ENCODE measurements around the gene ANOS1.
"Not testable (repeated sequence)": the region's sequence is repeated elsewhere in the genome, so short reads cannot be mapped to it uniquely, and the experiment has no call there.

ANOS1 gene, protein sequence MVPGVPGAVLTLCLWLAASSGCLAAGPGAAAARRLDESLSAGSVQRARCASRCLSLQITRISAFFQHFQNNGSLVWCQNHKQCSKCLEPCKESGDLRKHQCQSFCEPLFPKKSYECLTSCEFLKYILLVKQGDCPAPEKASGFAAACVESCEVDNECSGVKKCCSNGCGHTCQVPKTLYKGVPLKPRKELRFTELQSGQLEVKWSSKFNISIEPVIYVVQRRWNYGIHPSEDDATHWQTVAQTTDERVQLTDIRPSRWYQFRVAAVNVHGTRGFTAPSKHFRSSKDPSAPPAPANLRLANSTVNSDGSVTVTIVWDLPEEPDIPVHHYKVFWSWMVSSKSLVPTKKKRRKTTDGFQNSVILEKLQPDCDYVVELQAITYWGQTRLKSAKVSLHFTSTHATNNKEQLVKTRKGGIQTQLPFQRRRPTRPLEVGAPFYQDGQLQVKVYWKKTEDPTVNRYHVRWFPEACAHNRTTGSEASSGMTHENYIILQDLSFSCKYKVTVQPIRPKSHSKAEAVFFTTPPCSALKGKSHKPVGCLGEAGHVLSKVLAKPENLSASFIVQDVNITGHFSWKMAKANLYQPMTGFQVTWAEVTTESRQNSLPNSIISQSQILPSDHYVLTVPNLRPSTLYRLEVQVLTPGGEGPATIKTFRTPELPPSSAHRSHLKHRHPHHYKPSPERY

DNA sequence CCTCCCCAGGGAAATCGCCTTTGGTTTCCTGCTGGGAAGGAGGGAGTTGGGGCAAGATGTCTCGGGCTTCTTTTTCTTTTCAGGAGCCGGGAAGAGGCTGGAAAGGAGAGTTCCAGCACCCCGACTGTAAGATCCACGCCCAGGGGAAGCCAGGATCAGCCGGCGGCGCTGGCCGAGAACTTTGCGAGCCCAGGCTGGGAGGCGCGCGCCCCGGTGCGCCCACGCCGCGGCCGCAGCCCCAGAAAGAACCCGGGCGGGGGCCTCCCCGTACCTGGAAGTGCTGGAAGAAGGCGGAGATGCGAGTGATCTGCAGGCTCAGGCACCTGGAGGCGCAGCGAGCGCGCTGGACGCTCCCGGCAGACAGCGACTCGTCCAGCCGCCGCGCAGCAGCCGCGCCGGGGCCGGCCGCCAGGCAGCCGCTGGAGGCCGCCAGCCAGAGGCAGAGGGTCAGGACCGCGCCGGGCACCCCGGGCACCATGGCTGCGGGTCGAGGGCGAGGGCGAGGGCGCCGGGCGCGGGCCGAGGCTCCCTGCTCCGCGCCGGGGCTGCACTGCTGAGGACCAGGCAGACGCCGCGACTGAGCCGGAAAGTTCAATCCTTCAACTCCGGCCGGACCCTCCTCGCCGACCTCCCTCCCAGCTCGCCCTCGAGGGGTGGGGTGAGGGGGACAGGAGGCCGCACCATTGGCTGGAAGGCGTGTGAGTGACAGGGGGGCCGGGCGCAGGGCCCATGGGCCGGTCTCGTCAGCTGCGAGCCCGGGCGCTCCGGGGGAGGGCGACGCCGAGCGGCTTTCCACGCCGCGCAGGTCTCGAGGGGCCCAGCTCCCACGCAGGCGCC is at the start of gene ANOS1:
ANOS1 (minus strand) TSS at position 579 of the 837 bp plus-strand sequence; CDS start at position 478, 101 bp downstream.
- Histone ChIP-seq H3K9ac (ENCODE audit: low read length) (peak within 1 kb of the TSS; percentile 73), H3K4me3 (ENCODE audit: low read length) (peak within 1 kb of the TSS; percentile 95), H3K4me1 (ENCODE audit: control insufficient read depth, low read depth, low read length) (peaks cover 34% of the 10 kb centered on the region), H3K36me3 (ENCODE audit: control insufficient read depth, low read depth, low read length) (peaks cover 22% of the 10 kb centered on the region), H3K27me3 (ENCODE audit: control insufficient read depth, insufficient read depth, low read length) (peaks cover 21% of the 10 kb centered on the region), H3K27ac (ENCODE audit: low read length) (no peak within 1 kb of the TSS), H3K9me3 (ENCODE audit: control insufficient read depth, low read depth, low read length) (no peaks in the 10 kb centered on the region)

DNA sequence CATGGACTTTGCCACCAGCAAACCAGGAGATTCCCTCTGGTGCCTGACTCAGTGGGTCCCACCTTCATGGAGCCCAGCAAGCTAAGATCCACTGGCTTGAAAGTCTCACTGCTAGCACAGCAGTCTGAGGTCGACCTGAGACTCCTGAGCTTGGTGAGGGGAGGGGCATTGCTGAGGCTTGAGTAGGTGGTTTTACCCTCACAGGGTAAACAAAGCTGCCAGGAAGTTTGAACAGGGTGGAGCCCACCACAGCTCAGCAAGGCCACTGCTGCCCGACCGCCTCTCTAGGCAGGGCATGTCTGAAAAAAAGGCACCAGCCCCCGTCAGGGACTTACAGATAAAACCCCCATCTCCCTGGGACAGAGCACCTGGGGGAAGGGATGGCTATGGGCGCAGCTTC is 41.2 kb upstream of the ANOS1 start:
- no peaks in the 10 kb centered on the region for H3K36me3 ChIP-seq (ENCODE audit: control insufficient read depth, low read depth, low read length)
- no peaks in the 10 kb centered on the region for H3K9me3 ChIP-seq (ENCODE audit: control insufficient read depth, low read depth, low read length)
- no peak overlapping the region for H3K4me3 ChIP-seq (ENCODE audit: low read length)
- H3K27ac ChIP-seq (ENCODE audit: low read length) = no peak overlapping the region
- no peaks in the 10 kb centered on the region for H3K27me3 ChIP-seq (ENCODE audit: control insufficient read depth, insufficient read depth, low read length)
- no peak overlapping the region for H3K9ac ChIP-seq (ENCODE audit: low read length)
- no peaks in the 10 kb centered on the region for H3K4me1 ChIP-seq (ENCODE audit: control insufficient read depth, low read depth, low read length)

DNA sequence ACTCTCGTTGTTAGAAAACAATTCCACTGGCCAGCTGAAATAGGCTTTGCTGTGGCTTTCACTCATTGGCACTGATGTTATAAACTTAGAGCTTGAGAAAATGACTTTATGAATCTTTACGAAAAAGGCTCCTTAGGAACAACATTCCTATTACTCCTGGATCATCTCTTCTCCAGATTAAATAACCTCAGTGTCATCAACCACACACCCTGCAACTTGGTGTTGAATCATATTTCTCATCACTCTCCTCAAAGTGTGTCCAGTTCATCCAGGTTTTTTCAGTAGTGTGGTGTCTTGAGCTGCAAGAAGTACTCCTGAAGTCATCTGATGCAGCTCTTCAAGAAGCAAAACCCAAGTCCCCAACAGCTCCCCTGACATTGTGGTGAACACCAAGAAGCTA is 28.1 kb upstream of the ANOS1 start:
- Histone ChIP-seq H3K36me3 (ENCODE audit: control insufficient read depth, low read depth, low read length) (no peaks in the 10 kb centered on the region), H3K27me3 (ENCODE audit: control insufficient read depth, insufficient read depth, low read length) (no peaks in the 10 kb centered on the region), H3K4me1 (ENCODE audit: control insufficient read depth, low read depth, low read length) (no peaks in the 10 kb centered on the region), H3K4me3 (ENCODE audit: low read length) (no peak overlapping the region), H3K27ac (ENCODE audit: low read length) (no peak overlapping the region), H3K9me3 (ENCODE audit: control insufficient read depth, low read depth, low read length) (no peaks in the 10 kb centered on the region), H3K9ac (ENCODE audit: low read length) (no peak overlapping the region)

DNA sequence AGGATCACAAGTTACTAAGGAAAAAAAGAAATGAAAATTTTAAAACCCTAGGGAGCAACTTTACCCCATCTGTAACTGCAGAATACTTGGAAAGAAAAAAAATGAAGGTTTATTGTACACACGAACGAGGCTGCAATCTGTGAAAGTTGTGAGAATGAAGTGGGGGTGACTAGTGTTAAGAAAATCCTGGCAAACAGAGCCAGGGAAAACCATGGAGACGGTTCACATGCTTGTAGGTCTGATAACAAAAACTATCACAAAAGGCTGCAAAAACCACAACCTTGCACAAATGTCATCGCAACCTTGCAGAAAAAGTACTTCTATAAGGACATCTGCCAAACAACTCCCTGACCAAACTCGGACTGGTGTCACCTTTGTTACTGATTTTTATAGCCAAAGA is 26.8 kb upstream of the ANOS1 start:
- H3K27ac ChIP-seq (ENCODE audit: low read length); H3K9ac ChIP-seq (ENCODE audit: low read length); H3K4me1 ChIP-seq (ENCODE audit: control insufficient read depth, low read depth, low read length); H3K4me3 ChIP-seq (ENCODE audit: low read length); H3K9me3 ChIP-seq (ENCODE audit: control insufficient read depth, low read depth, low read length); H3K27me3 ChIP-seq (ENCODE audit: control insufficient read depth, insufficient read depth, low read length); H3K36me3 ChIP-seq (ENCODE audit: control insufficient read depth, low read depth, low read length): not testable (repeated sequence)

DNA sequence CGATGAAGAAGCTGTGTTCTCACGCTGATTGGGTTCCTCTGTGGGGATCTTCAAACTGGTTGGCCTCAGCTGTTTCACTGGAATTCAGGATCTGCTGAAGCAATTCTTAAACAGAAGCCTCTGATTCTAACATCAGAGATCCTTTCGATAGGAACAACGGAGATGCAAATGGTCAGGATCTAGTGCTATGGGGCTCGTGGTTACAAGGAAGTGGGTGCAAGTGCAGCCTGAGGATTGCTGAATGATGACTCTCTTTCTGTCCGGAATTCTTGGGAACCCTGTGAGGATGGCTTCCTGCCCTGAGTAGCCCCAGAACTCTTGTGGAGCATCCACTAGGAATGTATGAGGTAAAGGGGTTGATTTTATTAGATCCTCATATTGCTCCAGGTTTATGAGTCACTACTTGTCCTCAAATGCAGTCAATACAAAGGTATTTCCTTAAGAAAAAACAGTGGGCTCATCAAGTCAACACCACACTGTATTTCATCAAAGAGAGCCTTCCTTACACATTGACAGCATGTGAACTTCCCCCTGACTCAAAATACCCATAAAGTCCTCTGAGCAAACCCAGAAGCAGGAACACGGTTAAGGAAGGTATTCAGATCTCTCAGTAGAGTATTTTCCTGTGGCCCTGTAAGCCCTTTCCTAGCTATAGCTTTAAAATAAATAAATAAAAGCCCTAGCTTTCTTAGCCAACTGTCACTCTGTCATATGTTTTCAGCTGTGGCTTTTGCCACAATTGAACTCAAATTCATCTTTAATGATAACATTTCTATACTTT is 25.9 kb upstream of the ANOS1 start:
- not testable (repeated sequence) for H3K4me3 ChIP-seq (ENCODE audit: low read length); H3K9ac ChIP-seq (ENCODE audit: low read length)

DNA sequence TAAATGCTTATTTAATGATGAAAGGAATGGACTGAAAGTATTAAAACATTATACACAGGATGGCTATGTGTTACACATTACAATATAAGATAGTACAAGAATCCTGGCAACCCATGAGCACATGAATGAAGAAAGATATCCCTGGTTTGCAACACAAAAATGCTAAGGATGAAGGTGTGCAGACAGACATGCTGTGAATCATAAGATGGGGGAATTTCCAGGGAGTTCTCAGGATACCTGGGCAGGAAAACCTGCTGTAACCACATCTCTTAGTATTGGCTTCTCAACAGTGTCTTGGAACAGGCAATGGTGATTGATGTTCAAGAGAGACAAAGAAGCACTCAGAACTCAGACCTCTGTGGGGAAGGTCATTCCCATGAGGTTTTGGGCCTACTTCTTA is 23.9 kb upstream of the ANOS1 start:
- H3K27me3 ChIP-seq (ENCODE audit: control insufficient read depth, insufficient read depth, low read length) = no peaks in the 10 kb centered on the region
- H3K4me3 ChIP-seq (ENCODE audit: low read length) = no peak overlapping the region
- no peaks in the 10 kb centered on the region for H3K4me1 ChIP-seq (ENCODE audit: control insufficient read depth, low read depth, low read length)
- no peak overlapping the region for H3K27ac ChIP-seq (ENCODE audit: low read length)
- H3K9ac ChIP-seq (ENCODE audit: low read length) = no peak overlapping the region
- no peaks in the 10 kb centered on the region for H3K36me3 ChIP-seq (ENCODE audit: control insufficient read depth, low read depth, low read length)
- H3K9me3 ChIP-seq (ENCODE audit: control insufficient read depth, low read depth, low read length) = no peaks in the 10 kb centered on the region

More for the DNA sequence above, 25.9 kb upstream of the ANOS1 start:
- not testable (repeated sequence) for H3K4me1 ChIP-seq (ENCODE audit: control insufficient read depth, low read depth, low read length); H3K36me3 ChIP-seq (ENCODE audit: control insufficient read depth, low read depth, low read length); H3K27me3 ChIP-seq (ENCODE audit: control insufficient read depth, insufficient read depth, low read length); H3K9me3 ChIP-seq (ENCODE audit: control insufficient read depth, low read depth, low read length); H3K27ac ChIP-seq (ENCODE audit: low read length)

DNA sequence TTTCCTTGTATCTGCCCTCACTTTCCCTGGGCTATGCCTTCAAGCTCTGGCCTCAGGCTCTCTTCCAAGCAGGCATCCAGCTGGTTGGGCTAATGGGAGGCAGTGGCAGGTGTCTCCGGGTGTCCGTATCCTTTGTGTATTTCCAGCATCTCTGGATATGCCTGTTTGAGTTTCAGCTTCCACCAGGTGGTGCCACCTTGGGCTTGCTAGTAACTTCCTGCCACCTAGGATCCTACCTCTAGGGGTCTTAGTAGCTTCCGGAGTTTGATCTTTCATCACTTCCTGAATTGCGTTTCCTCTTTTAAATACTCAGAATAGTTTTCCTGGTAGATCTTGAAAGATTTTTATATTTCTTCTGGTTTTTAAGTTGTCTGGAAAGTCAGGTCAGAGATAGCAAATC is 23.2 kb upstream of the ANOS1 start:
- H3K4me1 ChIP-seq (ENCODE audit: control insufficient read depth, low read depth, low read length) = no peaks in the 10 kb centered on the region
- no peaks in the 10 kb centered on the region for H3K9me3 ChIP-seq (ENCODE audit: control insufficient read depth, low read depth, low read length)

DNA sequence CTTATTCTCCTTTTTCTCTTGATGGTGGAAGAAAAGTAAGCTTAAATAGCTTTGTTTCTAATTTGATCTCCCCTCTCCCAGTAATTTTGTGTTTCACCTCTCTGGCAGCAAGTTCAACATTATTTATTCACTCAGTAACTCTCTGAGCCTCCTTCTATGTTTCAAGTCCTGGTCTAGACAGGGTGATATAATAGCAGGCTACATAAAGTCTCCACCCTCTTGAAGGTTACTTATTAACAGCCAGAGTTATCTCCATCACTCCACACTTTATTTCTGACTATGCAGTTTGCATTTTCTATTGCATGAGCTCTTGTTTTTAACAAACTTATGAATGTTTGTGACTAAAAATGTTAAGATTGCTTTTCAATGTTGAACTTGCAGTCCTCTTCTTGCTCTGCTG is 17.8 kb upstream of the ANOS1 start:
- no peak overlapping the region for H3K27ac ChIP-seq (ENCODE audit: low read length)
- H3K27me3 ChIP-seq (ENCODE audit: control insufficient read depth, insufficient read depth, low read length) = no peaks in the 10 kb centered on the region
- no peaks in the 10 kb centered on the region for H3K4me1 ChIP-seq (ENCODE audit: control insufficient read depth, low read depth, low read length)
- H3K4me3 ChIP-seq (ENCODE audit: low read length) = no peak overlapping the region
- no peak overlapping the region for H3K9ac ChIP-seq (ENCODE audit: low read length)
- no peaks in the 10 kb centered on the region for H3K9me3 ChIP-seq (ENCODE audit: control insufficient read depth, low read depth, low read length)
- no peaks in the 10 kb centered on the region for H3K36me3 ChIP-seq (ENCODE audit: control insufficient read depth, low read depth, low read length)

More for the DNA sequence above, 23.2 kb upstream of the ANOS1 start:
- no peak overlapping the region for H3K4me3 ChIP-seq (ENCODE audit: low read length)
- no peak overlapping the region for H3K27ac ChIP-seq (ENCODE audit: low read length)
- H3K9ac ChIP-seq (ENCODE audit: low read length) = no peak overlapping the region
- H3K36me3 ChIP-seq (ENCODE audit: control insufficient read depth, low read depth, low read length) = no peaks in the 10 kb centered on the region
- no peaks in the 10 kb centered on the region for H3K27me3 ChIP-seq (ENCODE audit: control insufficient read depth, insufficient read depth, low read length)

DNA sequence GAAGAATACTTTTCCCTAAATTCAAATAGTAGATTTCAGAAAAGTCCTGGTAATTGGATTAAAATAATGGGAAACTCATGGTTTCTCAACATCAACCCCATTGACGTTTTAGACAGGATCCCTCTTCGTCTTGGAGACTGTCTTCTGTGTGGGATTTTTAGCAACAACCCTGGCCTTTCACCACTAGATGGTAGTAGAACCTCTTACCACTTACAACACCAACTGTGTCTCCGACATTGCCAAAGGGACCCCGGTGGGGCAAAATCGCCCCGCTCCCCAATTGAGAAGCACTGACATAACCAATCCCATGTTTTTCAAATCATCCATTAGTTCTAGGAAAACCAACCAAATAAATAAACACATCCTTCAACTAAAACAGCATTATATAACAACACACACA is 16.9 kb upstream of the ANOS1 start:
- no peaks in the 10 kb centered on the region for H3K9me3 ChIP-seq (ENCODE audit: control insufficient read depth, low read depth, low read length)
- no peaks in the 10 kb centered on the region for H3K36me3 ChIP-seq (ENCODE audit: control insufficient read depth, low read depth, low read length)
- H3K27me3 ChIP-seq (ENCODE audit: control insufficient read depth, insufficient read depth, low read length) = no peaks in the 10 kb centered on the region
- H3K9ac ChIP-seq (ENCODE audit: low read length) = no peak overlapping the region
- H3K4me3 ChIP-seq (ENCODE audit: low read length) = no peak overlapping the region
- no peak overlapping the region for H3K27ac ChIP-seq (ENCODE audit: low read length)
- no peaks in the 10 kb centered on the region for H3K4me1 ChIP-seq (ENCODE audit: control insufficient read depth, low read depth, low read length)

DNA sequence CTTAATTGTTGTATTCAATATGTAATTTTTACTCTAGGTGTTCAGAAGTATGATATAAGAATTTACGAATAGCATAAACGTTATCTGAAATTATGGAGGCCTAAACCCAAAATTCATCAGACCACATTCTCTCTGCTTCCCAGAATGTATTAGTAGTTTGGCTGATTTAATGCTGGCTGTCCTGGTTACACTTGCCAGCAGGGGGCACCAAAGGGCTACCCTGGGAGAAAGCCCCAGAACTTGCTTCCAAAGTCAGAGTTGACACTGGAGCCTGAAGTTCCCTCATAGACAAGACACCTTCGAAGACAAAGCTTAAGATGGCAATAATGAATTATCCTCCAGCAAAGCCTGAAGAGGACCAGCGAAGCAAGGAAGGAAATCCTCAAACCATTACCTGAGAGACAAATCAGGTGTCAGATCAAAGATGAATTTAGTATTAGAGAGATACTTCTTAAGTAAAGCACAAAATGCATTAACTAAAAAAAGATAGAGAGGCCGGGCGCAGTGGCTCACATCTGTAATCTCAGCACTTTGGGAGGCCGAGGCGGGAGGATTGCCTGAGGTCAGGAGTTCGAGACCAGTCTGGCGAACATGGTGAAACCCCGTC is 11.3 kb upstream of the ANOS1 start:
- Histone ChIP-seq H3K9ac (ENCODE audit: low read length) (no peak overlapping the region), H3K4me1 (ENCODE audit: control insufficient read depth, low read depth, low read length) (peaks cover 9% of the 10 kb centered on the region), H3K4me3 (ENCODE audit: low read length) (no peak overlapping the region), H3K9me3 (ENCODE audit: control insufficient read depth, low read depth, low read length) (no peaks in the 10 kb centered on the region), H3K36me3 (ENCODE audit: control insufficient read depth, low read depth, low read length) (no peaks in the 10 kb centered on the region), H3K27ac (ENCODE audit: low read length) (no peak overlapping the region), H3K27me3 (ENCODE audit: control insufficient read depth, insufficient read depth, low read length) (no peaks in the 10 kb centered on the region)
